Fibroblast of lung (primary cell): ENCODE data around the gene DAGLA. TPM values are rescaled to one million over a fixed set of nuclear protein-coding genes. Genes with fewer than 3 reads are reported as not detected.
A peak's percentile ranks its signal among the peaks of the same experiment; 100 is the strongest.

Source experiments
- DNase-seq, 2 donors: peaks; one replicate each; pipeline versions ENCODE4 v3.0.0 to v3.0.0-alpha.2; 2010; ENCODE audit warnings: low read depth in 2 of 2
- H2AFZ ChIP-seq: 2 replicates; pipeline ENCODE4 v1.5.1; 2012; ENCODE audit warnings: low read length, control low read depth, inconsistent platforms
- H3K27ac ChIP-seq: 2 replicates; pipeline ENCODE4 v1.5.1; 2011; ENCODE audit warnings: low read length, control low read depth; ENCODE audit not compliant: insufficient read depth
- H3K27me3 ChIP-seq: 2 replicates; pipeline ENCODE4 v1.5.1; 2011; ENCODE audit warnings: mild to moderate bottlenecking, low read length; ENCODE audit not compliant: control insufficient read depth, insufficient read depth
- H3K36me3 ChIP-seq: 2 replicates; pipeline ENCODE4 v1.5.1; 2011; ENCODE audit warnings: low read length; ENCODE audit not compliant: control insufficient read depth, insufficient read depth
- H3K4me1 ChIP-seq: 2 replicates; pipeline ENCODE4 v1.5.1; 2011; ENCODE audit warnings: low read length; ENCODE audit not compliant: control insufficient read depth, insufficient read depth; ENCODE audit errors: extremely low read depth
- H3K4me2 ChIP-seq: 2 replicates; pipeline ENCODE4 v1.5.1; 2011; ENCODE audit warnings: low read length, control low read depth; ENCODE audit not compliant: insufficient read depth; ENCODE audit errors: extremely low read depth
- H3K4me3 ChIP-seq, 4 experiments: fragments of 200-600 bp in 1 of 4; sonication (generic) in 1 of 4; replicated peaks in 1 of 4; 2 replicates each; pipeline ENCODE4 v1.5.1; 2011 to 2016; ENCODE audit warnings: low read length in 4 of 4, low read depth in 3 of 4, mild to moderate bottlenecking in 3 of 4, control low read depth in 2 of 4, inconsistent platforms in 1 of 4, mixed read lengths in 1 of 4; ENCODE audit not compliant: insufficient read depth in 1 of 4; ENCODE audit errors: control extremely low read depth in 1 of 4
- H3K79me2 ChIP-seq: 2 replicates; pipeline ENCODE4 v1.5.1; 2012; ENCODE audit warnings: mild to moderate bottlenecking, low read length, inconsistent platforms; ENCODE audit not compliant: control insufficient read depth, insufficient read depth
- H3K9ac ChIP-seq: 2 replicates; pipeline ENCODE4 v1.5.1; 2011; ENCODE audit warnings: mild to moderate bottlenecking, low read length, control low read depth; ENCODE audit not compliant: insufficient read depth
- H3K9me3 ChIP-seq: 2 replicates; pipeline ENCODE4 v1.5.1; 2012; ENCODE audit warnings: low read depth, low read length; ENCODE audit not compliant: control insufficient read depth, insufficient read depth
- H4K20me1 ChIP-seq: 2 replicates; pipeline ENCODE4 v1.5.1; 2011; ENCODE audit warnings: low read length; ENCODE audit not compliant: control insufficient read depth, insufficient read depth; ENCODE audit errors: extremely low read depth
- CTCF ChIP-seq, 2 donors: IDR thresholded peaks in 1 of 2; conservative IDR thresholded peaks in 1 of 2; 1 replicate in 1 of 2; 2 replicates in 1 of 2; pipeline ENCODE4 v1.5.1; 2011 to 2012; ENCODE audit warnings: low read length in 2 of 2, control low read depth in 1 of 2, inconsistent platforms in 1 of 2, low read depth in 1 of 2, mild to moderate bottlenecking in 1 of 2
- EZH2 ChIP-seq: IDR thresholded peaks from 2 replicates; pipeline ENCODE4 v1.5.1; 2012; ENCODE audit warnings: low read length, control low read depth, mild to moderate bottlenecking; ENCODE audit errors: missing control alignments
- polyA plus RNA-seq, 2 donors: library from polyadenylated mRNA; depleted of rRNA in 1 of 2; stranded (reverse) in 1 of 2; unstranded in 1 of 2; fragments of >200 nt; gene quantifications; 2 replicates each; pipeline ENCODE4 v1.2.1, GENCODE V29; 2011 to 2012; ENCODE audit warnings: missing spikeins in 1 of 2
- total RNA-seq: library from RNA; depleted of rRNA; stranded (reverse); fragments of >200 nt; gene quantifications from 2 replicates; pipeline ENCODE4 v1.2.1, GENCODE V29; 2014

DAGLA gene
- total and polyA plus RNA-seq, 2 donors (not counting 1 experiment from before 2014, with no cell fraction given): 1.00 to 2.0 TPM

DNA sequence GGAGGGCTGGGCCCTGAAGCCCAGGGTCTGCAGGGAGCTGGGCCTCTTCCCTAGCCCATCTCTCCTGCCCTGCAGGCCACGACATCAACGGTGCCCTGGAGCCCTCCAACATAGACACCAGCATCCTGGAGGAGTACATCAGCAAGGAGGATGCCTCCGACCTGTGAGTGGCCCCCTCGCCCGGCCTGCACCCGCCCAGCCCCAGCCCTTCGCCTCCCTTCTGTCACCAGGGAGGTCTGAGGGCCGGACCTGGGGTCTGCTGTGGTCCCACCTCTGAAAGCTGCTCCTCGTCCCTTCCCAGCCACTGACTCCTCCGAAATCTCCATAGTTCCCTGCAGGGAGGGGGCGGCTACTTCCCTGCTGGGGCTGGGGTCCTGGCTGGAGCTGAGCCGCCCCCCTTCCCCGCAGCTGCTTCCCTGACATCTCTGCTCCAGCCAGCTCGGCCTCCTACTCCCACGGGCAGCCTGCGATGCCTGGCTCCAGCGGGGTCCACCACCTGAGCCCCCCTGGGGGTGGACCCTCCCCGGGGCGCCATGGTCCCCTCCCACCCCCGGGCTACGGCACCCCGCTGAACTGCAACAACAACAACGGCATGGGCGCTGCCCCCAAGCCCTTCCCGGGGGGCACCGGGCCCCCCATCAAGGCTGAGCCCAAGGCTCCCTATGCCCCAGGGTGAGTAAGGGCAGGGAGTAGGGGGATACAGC, 85.5 kb downstream of the DAGLA start:
- no peak overlapping the region for H3K9ac ChIP-seq
- H3K36me3 ChIP-seq: no peaks in the 10 kb centered on the region
- no peaks in the 10 kb centered on the region for H3K79me2 ChIP-seq
- H3K4me1 ChIP-seq: no peaks in the 10 kb centered on the region
- H3K27ac ChIP-seq: no peak overlapping the region
- H2AFZ ChIP-seq: no peak overlapping the region
- no peaks in the 10 kb centered on the region for H3K9me3 ChIP-seq
- H3K4me3 ChIP-seq: no peak overlapping the region
- no peak overlapping the region for H3K4me2 ChIP-seq
- H3K27me3 ChIP-seq: peaks cover 3% of the 10 kb centered on the region
- TF ChIP-seq EZH2 (no peak), CTCF (conservative IDR thresholded peaks at IDR 0.05 in 1 of 2, IDR thresholded peaks at IDR 0.05 in 1 of 2; ENCODE audit: low read depth in 1 of 2, low read length in 2 of 2) (no peak)
- no peak for DNase-seq
- H4K20me1 ChIP-seq: no peaks in the 10 kb centered on the region

DNA sequence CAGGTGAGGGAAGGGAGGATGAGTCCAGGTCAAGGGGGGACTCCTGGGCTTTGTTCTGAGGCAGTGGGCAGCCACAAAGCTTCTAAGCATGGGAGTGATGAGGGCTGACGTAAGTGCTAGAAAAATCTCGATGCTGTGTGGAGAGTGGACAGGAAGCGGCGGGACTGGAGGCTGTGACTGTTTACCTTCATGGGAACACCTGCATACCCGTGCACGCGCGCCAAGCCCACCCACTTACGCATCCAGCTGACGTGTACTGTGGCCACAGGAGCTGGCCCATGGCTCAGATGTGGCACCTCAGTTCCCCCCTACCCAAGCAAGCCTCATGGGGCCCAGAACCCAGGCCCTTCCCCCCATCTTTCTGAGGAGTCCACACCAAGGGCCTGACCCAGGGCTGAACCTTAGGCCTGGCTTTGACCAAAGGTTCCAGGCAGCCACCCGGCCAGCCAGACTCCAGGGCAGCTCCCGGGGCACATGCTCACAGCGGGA, 86.2 kb downstream of the DAGLA start:
- DNase-seq: peak; percentile 56 to 59
- Histone ChIP-seq H4K20me1 (no peaks in the 10 kb centered on the region), H3K27ac (no peak overlapping the region)

More for the DNA sequence above, 86.2 kb downstream of the DAGLA start:
- Histone ChIP-seq H3K79me2 (no peaks in the 10 kb centered on the region), H3K4me3 (no peak overlapping the region), H3K9me3 (no peaks in the 10 kb centered on the region), H3K9ac (no peak overlapping the region), H2AFZ (no peak overlapping the region), H3K4me2 (no peak overlapping the region), H3K4me1 (no peaks in the 10 kb centered on the region), H3K36me3 (no peaks in the 10 kb centered on the region), H3K27me3 (peaks cover 3% of the 10 kb centered on the region)
- TF ChIP-seq EZH2 (no peak), CTCF (conservative IDR thresholded peaks at IDR 0.05 in 1 of 2, IDR thresholded peaks at IDR 0.05 in 1 of 2; ENCODE audit: low read depth in 1 of 2, low read length in 2 of 2) (no peak)
